IMR-90 (cell line): ENCODE results near the gene TTLL8. TPM values are rescaled to one million over a fixed set of nuclear protein-coding genes. Genes with fewer than 3 reads are reported as not detected.
A peak's percentile ranks its signal among the peaks of the same experiment; 100 is the strongest.

Experiments
- ATAC-seq: fragments of 200-7000 bp; cut with Tn5 transposase; 2 replicates; pipeline ENCODE4 v1.9.1; 2020; ENCODE audit warnings: low read depth, mild to moderate bottlenecking, moderate library complexity
- BruUV-seq: library from RNA; stranded (reverse); fragments of 400-500 nt; replicated peaks from 2 replicates; lab custom pipeline; 2021; lab: Mats Ljungman, UMichigan
- CTCF ChIA-PET: fragments of 300-600 bp; formaldehyde crosslinking; extraction: SDS; loops from one replicate; lab custom pipeline; 2021; ENCODE audit warnings: antibody characterized with exemption; lab: Yijun Ruan, JAX
- POLR2A ChIA-PET: fragments of 300-600 bp; sonication (Branson Sonifier 250); formaldehyde crosslinking; loops from one replicate; lab custom pipeline; 2022; ENCODE audit warnings: antibody characterized with exemption; ENCODE audit not compliant: unreplicated experiment; lab: Charles Lee
- DNase-seq: peaks from one replicate; pipeline ENCODE4 v3.0.0; 2013
- H2AFZ ChIP-seq: replicated peaks from 2 replicates; pipeline ENCODE3; 2013; ENCODE audit warnings: low read length, mild to moderate bottlenecking; ENCODE audit not compliant: poor library complexity
- H2AK5ac ChIP-seq: 2 replicates; pipeline ENCODE4 v1.6.1; 2013; ENCODE audit warnings: low read depth, low read length, inconsistent platforms
- H2AK9ac ChIP-seq: replicated peaks from 2 replicates; pipeline ENCODE3; 2013; ENCODE audit warnings: mild to moderate bottlenecking, low read depth, low read length, moderate library complexity; ENCODE audit not compliant: poor library complexity
- H2BK120ac ChIP-seq: 2 replicates; pipeline ENCODE4 v1.6.1; 2013; ENCODE audit warnings: low read depth, low read length, inconsistent platforms
- H2BK15ac ChIP-seq: 3 replicates; pipeline ENCODE4 v1.6.1; 2013; ENCODE audit warnings: low read depth, low read length, inconsistent platforms
- H2BK20ac ChIP-seq: 2 replicates; pipeline ENCODE4 v1.6.1; 2013; ENCODE audit warnings: low read depth, mild to moderate bottlenecking, inconsistent platforms, low read length, moderate library complexity
- H2BK5ac ChIP-seq: 2 replicates; pipeline ENCODE4 v1.6.1; 2013; ENCODE audit warnings: mild to moderate bottlenecking, low read depth, low read length, inconsistent platforms; ENCODE audit not compliant: poor library complexity, severe bottlenecking
- H3K14ac ChIP-seq: replicated peaks from 2 replicates; pipeline ENCODE4 v1.6.1; 2013; ENCODE audit warnings: low read depth, low read length, inconsistent platforms
- H3K18ac ChIP-seq: 2 replicates; pipeline ENCODE4 v1.6.1; 2013; ENCODE audit warnings: low read depth, low read length, control low read depth
- H3K23ac ChIP-seq: 2 replicates; pipeline ENCODE4 v1.6.1; 2013; ENCODE audit warnings: low read depth, low read length, inconsistent platforms
- H3K27ac ChIP-seq: 2 replicates; pipeline ENCODE4 v1.5.1; 2013; ENCODE audit warnings: mild to moderate bottlenecking, control low read depth, low read length; ENCODE audit not compliant: insufficient read depth
- H3K27me3 ChIP-seq: 2 replicates; pipeline ENCODE4 v1.6.1; 2013; ENCODE audit warnings: low read length; ENCODE audit not compliant: control insufficient read depth, insufficient read depth
- H3K36me3 ChIP-seq: 2 replicates; pipeline ENCODE4 v1.6.1; 2013; ENCODE audit warnings: low read length, mixed read lengths; ENCODE audit not compliant: control insufficient read depth, insufficient read depth
- H3K4ac ChIP-seq: 2 replicates; pipeline ENCODE4 v1.6.1; 2013; ENCODE audit warnings: low read depth, low read length, inconsistent platforms
- H3K4me1 ChIP-seq: 2 replicates; pipeline ENCODE4 v1.6.1; 2013; ENCODE audit warnings: low read length, mixed read lengths; ENCODE audit not compliant: control insufficient read depth, insufficient read depth
- H3K4me2 ChIP-seq: 2 replicates; pipeline ENCODE4 v1.6.1; 2013; ENCODE audit warnings: low read depth, mild to moderate bottlenecking, control low read depth, low read length, moderate library complexity
- H3K4me3 ChIP-seq: 2 replicates; pipeline ENCODE4 v1.5.1; 2013; ENCODE audit warnings: low read depth, mild to moderate bottlenecking, control low read depth, low read length, moderate library complexity; ENCODE audit not compliant: insufficient read depth
- H3K56ac ChIP-seq: 2 replicates; pipeline ENCODE4 v1.6.1; 2013; ENCODE audit warnings: low read length, inconsistent platforms; ENCODE audit not compliant: insufficient read depth; ENCODE audit errors: extremely low read depth
- H3K79me1 ChIP-seq, 2 experiments: 2 replicates each; pipeline ENCODE4 v1.6.1; 2013; ENCODE audit warnings: low read length in 2 of 2, inconsistent platforms in 1 of 2, low read depth in 1 of 2
- H3K9ac ChIP-seq: 2 replicates; pipeline ENCODE4 v1.6.1; 2013; ENCODE audit warnings: low read depth, low read length, control low read depth
- H3K9me1 ChIP-seq: 2 replicates; pipeline ENCODE4 v1.6.1; 2013; ENCODE audit warnings: low read length, inconsistent platforms; ENCODE audit not compliant: insufficient read depth
- H3K9me3 ChIP-seq: 2 replicates; pipeline ENCODE4 v1.6.1; 2013; ENCODE audit warnings: low read length; ENCODE audit not compliant: control insufficient read depth, insufficient read depth
- H4K20me1 ChIP-seq: 2 replicates; pipeline ENCODE4 v1.6.1; 2013; ENCODE audit warnings: low read length, inconsistent platforms; ENCODE audit not compliant: insufficient read depth
- H4K5ac ChIP-seq: 2 replicates; pipeline ENCODE4 v1.6.1; 2013; ENCODE audit warnings: mild to moderate bottlenecking, low read depth, low read length, control low read depth
- H4K8ac ChIP-seq, 2 experiments: 2 replicates each; pipeline ENCODE4 v1.6.1; 2013; ENCODE audit warnings: low read depth in 2 of 2, low read length in 2 of 2, control low read depth in 1 of 2, inconsistent platforms in 1 of 2
- H4K91ac ChIP-seq: 2 replicates; pipeline ENCODE4 v1.6.1; 2013; ENCODE audit warnings: low read depth, low read length, inconsistent platforms; ENCODE audit not compliant: insufficient read depth
- BHLHE40 ChIP-seq: fragments of 150-350 bp; IDR thresholded peaks from 2 replicates; pipeline ENCODE4 v1.6.1; 2016; ENCODE audit warnings: mild to moderate bottlenecking, low read depth, low read length
- CEBPB ChIP-seq: IDR thresholded peaks from 2 replicates; pipeline ENCODE4 v1.6.1; 2012; ENCODE audit warnings: low read depth, low read length, improper control_type of control experiment
- CHD1 ChIP-seq: IDR thresholded peaks from 2 replicates; pipeline ENCODE4 v1.6.1; 2012; ENCODE audit warnings: low read depth, low read length, improper control_type of control experiment
- ELK1 ChIP-seq: fragments of 150-350 bp; IDR thresholded peaks from 2 replicates; pipeline ENCODE4 v1.6.1; 2016; ENCODE audit warnings: low read depth, mild to moderate bottlenecking, low read length, moderate library complexity, borderline replicate concordance
- MAFK ChIP-seq: IDR thresholded peaks from 2 replicates; pipeline ENCODE4 v1.6.1; 2012; ENCODE audit warnings: low read depth, low read length, improper control_type of control experiment
- MAZ ChIP-seq: IDR thresholded peaks from 2 replicates; pipeline ENCODE4 v1.6.1; 2012; ENCODE audit warnings: low read depth, mild to moderate bottlenecking, low read length, improper control_type of control experiment, moderate library complexity, borderline replicate concordance
- NFE2L2 ChIP-seq: fragments of 150-350 bp; IDR thresholded peaks from 2 replicates; pipeline ENCODE4 v1.6.1; 2016; ENCODE audit warnings: low read depth, mild to moderate bottlenecking, low read length
- POLR2A ChIP-seq: IDR thresholded peaks from 2 replicates; pipeline ENCODE4 v1.6.1; 2012; ENCODE audit warnings: mild to moderate bottlenecking, low read depth, low read length
- RCOR1 ChIP-seq: IDR thresholded peaks from 2 replicates; pipeline ENCODE4 v1.6.1; 2012; ENCODE audit warnings: mild to moderate bottlenecking, low read length, improper control_type of control experiment; ENCODE audit not compliant: insufficient replicate concordance
- RFX5 ChIP-seq: IDR thresholded peaks from 2 replicates; pipeline ENCODE4 v1.8.0; 2012; ENCODE audit warnings: low read depth, mild to moderate bottlenecking, low read length, moderate library complexity
- USF2 ChIP-seq: fragments of 150-350 bp; IDR thresholded peaks from 2 replicates; pipeline ENCODE4 v1.6.1; 2017; ENCODE audit warnings: mild to moderate bottlenecking, antibody characterized with exemption, low read length, low read depth
- WGBS, 2 experiments: methylation state at CpG; one replicate each; pipeline versions ENCODE4 v1.1.5 to v1.1.7; 2013; ENCODE audit warnings: missing lambda C conversion rate in 2 of 2; ENCODE audit not compliant: insufficient read length in 1 of 2; ENCODE audit errors: extremely low coverage in 2 of 2; 5-methylcytosine and 5-hydroxymethylcytosine counted together
- dilution Hi-C: fragments of 300-500 bp; cut with HindIII; formaldehyde crosslinking; loops from one replicate; pipeline ENCODE4 v1.14.3; 2018; ENCODE audit warnings: low sequenced_read_pairs; ENCODE audit not compliant: unreplicated experiment
- in situ Hi-C: fragments of 300-500 bp; cut with MboI; formaldehyde crosslinking; loops from 3 replicates; pipeline ENCODE4 v1.14.3; 2019; ENCODE audit warnings: low sequenced_read_pairs, inconsistent platforms, mixed read lengths
- intact Hi-C: fragments of 100-400 bp; cut with micrococcal nuclease; formaldehyde crosslinking; loops from 2 replicates; pipeline ENCODE4 v1.10.0; 2022
- polyA plus RNA-seq, 3 experiments: library from polyadenylated mRNA; depleted of rRNA; stranded (reverse); fragments of >200 nt; gene quantifications; 2 replicates each; pipeline ENCODE4 v1.2.3, GENCODE V29; 2012; ENCODE audit warnings: low replicate concordance in 1 of 3
- total RNA-seq: library from RNA; depleted of rRNA; stranded (reverse); fragments of >200 nt; gene quantifications from 2 replicates; pipeline ENCODE4 v1.2.3, GENCODE V29; 2012

TTLL8 gene
- total and polyA plus RNA-seq, 2 of the 4 experiments (the other 2 are of a cell fraction), result not detected

GRCh38 chr22:49975543-49976389 lies 82.3 kb downstream of the TTLL8 start:
- 0 out of 2 replicates have a peak, but pooled peaks cover 4% of the 10 kb centered on the region for H4K20me1 ChIP-seq
- no peak overlapping the region for H2AK9ac ChIP-seq
- H3K18ac ChIP-seq, result no peak overlapping the region
- H2BK120ac ChIP-seq, result peak overlapping the region; percentile 32; the same call in 1 of the 2 replicates
- intact Hi-C loops (loop anchor here (10.0 kb wide), 1 partner anchor 229 kb away; the partner anchor contains the start of gene SELENOO), in situ Hi-C loops (no loop called here), dilution Hi-C loops (no loop called here)
- no peaks in the 10 kb centered on the region; the same call in 1 of the 2 replicates for H3K9me3 ChIP-seq
- peak overlapping the region; percentile 99; the same call in 1 of the 2 replicates for H2AK5ac ChIP-seq
- TF ChIP-seq BHLHE40, result no peak
- TF ChIP-seq USF2, result no peak
- no peak for TF ChIP-seq CHD1
- TF ChIP-seq MAFK, result no peak
- no peak for TF ChIP-seq CEBPB
- no peak for TF ChIP-seq POLR2A
- no peak for TF ChIP-seq NFE2L2
- TF ChIP-seq ELK1, result no peak
- TF ChIP-seq RCOR1, result no peak
- no peak for TF ChIP-seq RFX5
- TF ChIP-seq MAZ, result no peak
- H4K91ac ChIP-seq, result no peak overlapping the region
- H3K4ac ChIP-seq, result peak overlapping the region; percentile 86
- no peak overlapping the region for H3K4me2 ChIP-seq
- H4K5ac ChIP-seq, result 0 out of 2 replicates have a peak overlapping the region, but pooled peaks have one; percentile 57
- H3K56ac ChIP-seq, result no peak overlapping the region
- ChIA-PET CTCF (no interaction called here), POLR2A (no interaction called here)
- peak overlapping the region in 1 of 2 experiments; percentile 22; a peak in 2 of 4 replicates for H4K8ac ChIP-seq
- peaks cover 9 to 11% of the 10 kb centered on the region in 2 experiments; a peak in 3 of 4 replicates for H3K79me1 ChIP-seq
- no TSS peak for BruUV-seq
- H3K27ac ChIP-seq, result no peak overlapping the region
- no peak overlapping the region for H2BK20ac ChIP-seq
- peaks cover 16% of the 10 kb centered on the region for H3K9me1 ChIP-seq
- peak overlapping the region; percentile 79 for H3K14ac ChIP-seq
- ATAC-seq, result no peak
- H3K9ac ChIP-seq, result no peak overlapping the region
- no peak overlapping the region for H3K4me3 ChIP-seq
- H3K4me1 ChIP-seq, result peaks cover 5% of the 10 kb centered on the region
- no peak overlapping the region for H2BK15ac ChIP-seq
- peak overlapping the region; percentile 34 for H2AFZ ChIP-seq
- H2BK5ac ChIP-seq, result peak overlapping the region; percentile 95
- H3K27me3 ChIP-seq, result no peaks in the 10 kb centered on the region
- H3K36me3 ChIP-seq, result no peaks in the 10 kb centered on the region
- WGBS, 2 experiments, result no CpG with 5 or more reads among the region's 17 CpGs
- DNase-seq, result no peak
- H3K23ac ChIP-seq, result peak overlapping the region; percentile 87
